GM12875 (cell line): ENCODE measurements around the gene PDCD11.

Experiments used
- H3K4me3 ChIP-seq: one replicate; pipeline ENCODE4 v1.5.1; 2011; ENCODE audit warnings: low read depth, low read length, control low read depth
- CTCF ChIP-seq: IDR thresholded peaks from 2 replicates; pipeline ENCODE4 v1.5.1; 2011; ENCODE audit warnings: low read depth, mild to moderate bottlenecking, control low read depth, inconsistent platforms, low read length, moderate library complexity, borderline replicate concordance; ENCODE audit not compliant: insufficient read depth

Gene PDCD11

GRCh38 chr10:103439776-103440175 lies 43.4 kb downstream of the PDCD11 start:
- no peak for TF ChIP-seq CTCF
- no peak overlapping the region for H3K4me3 ChIP-seq

DNA sequence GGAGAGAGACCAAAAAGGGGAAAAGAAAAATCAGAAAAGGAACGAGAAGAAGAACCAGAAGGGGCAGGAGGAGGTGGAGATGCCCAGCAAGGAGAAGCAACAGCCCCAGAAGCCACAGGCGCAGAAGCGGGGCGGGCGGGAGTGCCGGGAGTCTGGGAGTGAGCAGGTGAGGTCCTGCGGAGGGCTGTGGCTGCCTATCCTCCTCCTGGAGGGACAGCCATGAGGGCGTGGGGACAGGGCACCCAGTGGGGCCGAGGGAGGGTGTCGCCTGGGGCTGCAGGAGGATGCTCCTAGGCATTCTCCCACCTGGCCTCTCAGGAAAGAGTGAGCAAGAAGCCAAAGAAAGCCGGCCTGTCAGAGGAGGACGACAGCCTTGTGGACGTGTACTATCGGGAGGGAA lies 44.0 kb downstream of the PDCD11 start:
- TF ChIP-seq CTCF: no peak
- no peak overlapping the region for H3K4me3 ChIP-seq

GRCh38 chr10:103441206-103441605 lies 44.8 kb downstream of the PDCD11 start:
- no peak overlapping the region for H3K4me3 ChIP-seq
- no peak for TF ChIP-seq CTCF

GRCh38 chr10:103441611-103442010 lies 45.2 kb downstream of the PDCD11 start:
- TF ChIP-seq CTCF: no peak
- no peak overlapping the region for H3K4me3 ChIP-seq

DNA sequence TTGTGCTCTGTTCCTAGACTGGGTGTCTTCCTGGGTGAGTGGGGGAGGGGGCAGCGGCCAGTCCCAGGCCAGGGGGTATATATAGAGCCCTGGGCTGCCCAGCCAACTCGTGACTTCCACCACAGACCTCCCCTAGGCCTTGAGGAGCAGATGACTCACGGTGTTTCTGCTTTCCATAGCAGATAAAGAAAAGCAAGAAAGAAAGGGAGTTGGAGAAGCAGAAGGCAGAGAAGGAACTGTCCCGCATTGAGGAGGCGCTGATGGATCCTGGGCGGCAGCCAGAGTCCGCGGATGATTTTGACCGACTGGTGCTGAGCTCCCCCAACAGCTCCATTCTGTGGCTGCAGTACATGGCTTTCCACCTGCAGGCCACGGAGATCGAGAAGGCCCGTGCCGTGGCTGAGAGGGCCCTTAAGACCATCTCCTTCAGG lies 45.6 kb downstream of the PDCD11 start:
- no peak overlapping the region for H3K4me3 ChIP-seq
- no peak for TF ChIP-seq CTCF

- no peak overlapping the region for H3K4me3 ChIP-seq
- no peak for TF ChIP-seq CTCF
Observed at GRCh38 chr10:103443475-103444185, 47.2 kb downstream of the PDCD11 start.

GRCh38 chr10:103444478-103444877 lies 48.1 kb downstream of the PDCD11 start:
- TF ChIP-seq CTCF: no peak
- no peak overlapping the region for H3K4me3 ChIP-seq
